Cardiac muscle cell (in vitro differentiated cells and primary cell): ENCODE results near the gene PPCDC. TPM values are rescaled to one million over a fixed set of nuclear protein-coding genes. Genes with fewer than 3 reads are reported as not detected.
A peak's percentile ranks its signal among the peaks of the same experiment; 100 is the strongest.
"Not testable (repeated sequence)": the region's sequence is repeated elsewhere in the genome, so short reads cannot be mapped to it uniquely, and the experiment has no call there.

Experiments used
- DNase-seq, 2 donors: peaks; one replicate each; pipeline versions ENCODE4 v3.0.0 to v3.0.0-alpha.2; 2010 to 2017; ENCODE audit warnings: low read depth in 1 of 2, low spot score in 1 of 2
- H3K27ac ChIP-seq: fragments of 200-600 bp; sonication (generic); 2 replicates; pipeline ENCODE4 v1.5.1; 2016
- H3K27me3 ChIP-seq: fragments of 200-600 bp; sonication (generic); 2 replicates; pipeline ENCODE4 v1.6.0; 2016; ENCODE audit warnings: control low read depth
- H3K36me3 ChIP-seq: fragments of 200-600 bp; sonication (generic); 2 replicates; pipeline ENCODE4 v1.5.1; 2016; ENCODE audit warnings: control low read depth
- H3K4me1 ChIP-seq: fragments of 200-600 bp; sonication (generic); 2 replicates; pipeline ENCODE4 v1.8.1; 2017; ENCODE audit warnings: low read depth, mild to moderate bottlenecking, mixed run types
- H3K4me3 ChIP-seq: fragments of 200-600 bp; sonication (generic); 2 replicates; pipeline ENCODE4 v1.5.1; 2016; ENCODE audit warnings: mild to moderate bottlenecking
- H3K9me3 ChIP-seq: fragments of 200-600 bp; sonication (generic); 2 replicates; pipeline ENCODE4 v1.5.1; 2017; ENCODE audit warnings: low read depth, mild to moderate bottlenecking, control low read depth
- polyA plus RNA-seq: library from polyadenylated mRNA; unstranded; fragments of >200 nt; fragmentation: Nextera tagmentation; extraction: Ambion mirVana; gene quantifications from 2 replicates; pipeline ENCODE4 v1.2.1, GENCODE V29; 2016
- total RNA-seq: library from RNA; depleted of rRNA; stranded (reverse); fragments of >200 nt; gene quantifications from 2 replicates; pipeline ENCODE4 v1.2.3, GENCODE V29; 2016
- TF ChIP-seq, protein P1 (sequence below): IDR thresholded peaks from 2 replicates; pipeline ENCODE4 v1.5.1; 2012; ENCODE audit warnings: low read depth, mild to moderate bottlenecking, low read length

Gene PPCDC
- total and polyA plus RNA-seq, 2 experiments from 2014 or later, result 17.6 to 25.6 TPM

DNA sequence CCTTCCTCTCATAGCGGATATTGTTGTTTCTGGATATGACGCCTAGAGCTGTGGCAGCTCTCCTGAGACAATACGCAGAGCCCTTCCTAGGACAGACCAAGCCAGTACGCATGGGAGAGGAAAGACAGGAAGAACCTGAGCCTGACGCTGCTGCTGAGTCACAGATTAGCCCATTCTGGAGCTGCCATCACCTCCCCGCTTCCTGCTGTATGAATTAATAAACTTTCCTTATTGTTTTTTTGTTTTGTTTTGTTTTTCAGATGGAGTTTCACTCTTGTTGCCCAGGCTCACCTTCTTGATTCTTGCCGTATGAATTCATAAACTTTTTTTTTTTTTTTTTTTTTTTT, 67.0 kb downstream of the PPCDC start:
- Histone ChIP-seq H3K9me3 (no peaks in the 10 kb centered on the region), H3K27ac (no peak overlapping the region), H3K27me3 (no peaks in the 10 kb centered on the region), H3K36me3 (no peaks in the 10 kb centered on the region), H3K4me3 (no peak overlapping the region), H3K4me1 (no peaks in the 10 kb centered on the region)
- TF ChIP-seq, protein P1, sequence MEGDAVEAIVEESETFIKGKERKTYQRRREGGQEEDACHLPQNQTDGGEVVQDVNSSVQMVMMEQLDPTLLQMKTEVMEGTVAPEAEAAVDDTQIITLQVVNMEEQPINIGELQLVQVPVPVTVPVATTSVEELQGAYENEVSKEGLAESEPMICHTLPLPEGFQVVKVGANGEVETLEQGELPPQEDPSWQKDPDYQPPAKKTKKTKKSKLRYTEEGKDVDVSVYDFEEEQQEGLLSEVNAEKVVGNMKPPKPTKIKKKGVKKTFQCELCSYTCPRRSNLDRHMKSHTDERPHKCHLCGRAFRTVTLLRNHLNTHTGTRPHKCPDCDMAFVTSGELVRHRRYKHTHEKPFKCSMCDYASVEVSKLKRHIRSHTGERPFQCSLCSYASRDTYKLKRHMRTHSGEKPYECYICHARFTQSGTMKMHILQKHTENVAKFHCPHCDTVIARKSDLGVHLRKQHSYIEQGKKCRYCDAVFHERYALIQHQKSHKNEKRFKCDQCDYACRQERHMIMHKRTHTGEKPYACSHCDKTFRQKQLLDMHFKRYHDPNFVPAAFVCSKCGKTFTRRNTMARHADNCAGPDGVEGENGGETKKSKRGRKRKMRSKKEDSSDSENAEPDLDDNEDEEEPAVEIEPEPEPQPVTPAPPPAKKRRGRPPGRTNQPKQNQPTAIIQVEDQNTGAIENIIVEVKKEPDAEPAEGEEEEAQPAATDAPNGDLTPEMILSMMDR, result no peak
- DNase-seq, result peak in 1 of 2 donors; percentile 89

DNA sequence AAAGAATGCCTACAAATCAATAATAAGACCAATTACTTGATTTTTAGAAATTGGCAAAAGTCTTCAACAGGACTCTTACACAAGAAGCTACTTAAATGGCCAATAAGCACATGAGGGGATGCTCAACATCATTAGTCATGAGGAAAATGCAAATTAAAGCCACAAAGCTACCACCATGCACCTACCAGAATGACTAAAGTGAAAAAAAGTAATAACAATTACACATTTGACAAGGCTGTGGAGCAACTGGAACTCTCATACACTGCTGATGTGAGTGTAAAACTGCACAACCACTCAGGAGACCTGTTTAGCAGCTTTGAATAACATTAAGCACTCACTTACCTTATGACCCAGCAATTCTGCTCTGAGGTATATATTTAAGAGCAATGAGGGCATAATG, 68.4 kb downstream of the PPCDC start:
- no peaks in the 10 kb centered on the region for H3K36me3 ChIP-seq
- TF ChIP-seq, protein P1, result no peak
- no peaks in the 10 kb centered on the region for H3K27me3 ChIP-seq
- no peaks in the 10 kb centered on the region for H3K4me1 ChIP-seq
- H3K9me3 ChIP-seq, result no peaks in the 10 kb centered on the region
- H3K4me3 ChIP-seq, result no peak overlapping the region
- no peak overlapping the region for H3K27ac ChIP-seq
- DNase-seq, result no peak

DNA sequence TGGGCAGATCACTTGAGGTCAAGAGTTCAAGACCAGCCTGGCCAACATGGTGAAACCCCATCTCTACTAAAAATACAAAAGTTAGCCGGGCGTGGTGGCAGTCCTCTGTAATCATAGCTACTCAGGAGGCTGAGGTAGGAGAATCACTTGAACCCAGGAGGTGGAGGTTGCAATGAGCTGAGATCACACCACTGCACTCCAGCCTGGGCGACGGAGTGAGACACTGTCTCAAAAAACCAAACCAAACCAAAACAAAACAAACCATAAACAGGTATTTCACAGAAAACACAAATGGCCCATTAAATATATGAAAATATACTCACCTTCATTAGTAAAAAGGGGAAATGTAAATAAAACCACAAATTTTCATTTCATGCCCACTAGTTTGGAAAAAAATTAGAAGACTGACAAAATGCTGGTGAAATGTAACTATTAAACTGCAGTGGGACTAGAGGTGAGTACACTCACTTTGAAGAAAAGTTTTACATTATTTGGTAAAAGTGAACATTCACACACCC, 71.6 kb downstream of the PPCDC start:
- H3K36me3 ChIP-seq, H3K4me3 ChIP-seq, H3K27me3 ChIP-seq, H3K27ac ChIP-seq, H3K4me1 ChIP-seq, DNase-seq, H3K9me3 ChIP-seq: not testable (repeated sequence)

DNA sequence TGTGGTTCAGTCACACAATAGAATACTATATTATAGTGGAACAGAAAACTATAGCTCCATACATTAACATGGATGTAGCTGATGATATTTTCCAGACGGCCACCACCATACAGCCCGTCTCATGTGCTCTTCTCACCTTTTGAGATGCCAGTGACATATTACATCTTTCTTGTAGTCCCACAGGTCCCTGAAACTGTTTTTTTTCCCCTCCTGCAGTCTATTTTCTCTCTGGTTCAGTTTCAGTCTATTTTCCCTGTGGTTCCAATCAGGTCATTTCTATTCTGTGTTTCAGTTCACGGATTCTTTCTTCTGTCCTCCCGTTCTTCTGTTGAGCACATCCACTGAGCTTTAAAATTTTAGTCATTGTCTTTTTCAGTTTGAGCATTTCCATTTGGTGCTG, 72.2 kb downstream of the PPCDC start:
- no peak overlapping the region for H3K4me3 ChIP-seq
- no peaks in the 10 kb centered on the region for H3K36me3 ChIP-seq
- H3K27ac ChIP-seq, result no peak overlapping the region
- H3K4me1 ChIP-seq, result no peaks in the 10 kb centered on the region
- no peaks in the 10 kb centered on the region for H3K9me3 ChIP-seq
- H3K27me3 ChIP-seq, result no peaks in the 10 kb centered on the region
- TF ChIP-seq, protein P1, result no peak
- DNase-seq, result no peak

DNA sequence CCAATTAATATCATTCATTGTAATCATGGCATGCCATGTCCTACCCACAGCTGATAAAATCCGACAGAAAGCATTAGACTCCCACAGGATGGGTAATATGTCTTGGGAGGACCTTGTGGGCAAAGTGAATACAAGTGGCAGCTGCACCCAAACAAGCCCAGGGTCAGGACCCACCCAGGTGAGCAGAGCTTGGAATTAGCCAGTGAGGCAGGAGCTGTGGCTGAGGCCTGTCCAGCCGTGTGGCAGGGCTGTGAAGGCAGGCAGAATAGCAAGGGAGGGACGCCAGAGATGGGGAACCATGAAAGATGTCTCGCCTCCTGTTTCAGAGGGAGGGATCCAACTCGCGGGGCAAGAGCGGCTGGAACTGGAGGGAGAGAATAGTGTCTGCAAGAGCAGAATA, 74.5 kb downstream of the PPCDC start:
- no peak for DNase-seq
- H3K4me3 ChIP-seq, result no peak overlapping the region
- no peaks in the 10 kb centered on the region for H3K9me3 ChIP-seq
- no peaks in the 10 kb centered on the region for H3K27me3 ChIP-seq
- TF ChIP-seq, protein P1, result no peak
- H3K36me3 ChIP-seq, result no peaks in the 10 kb centered on the region
- H3K4me1 ChIP-seq, result no peaks in the 10 kb centered on the region
- no peak overlapping the region for H3K27ac ChIP-seq

DNA sequence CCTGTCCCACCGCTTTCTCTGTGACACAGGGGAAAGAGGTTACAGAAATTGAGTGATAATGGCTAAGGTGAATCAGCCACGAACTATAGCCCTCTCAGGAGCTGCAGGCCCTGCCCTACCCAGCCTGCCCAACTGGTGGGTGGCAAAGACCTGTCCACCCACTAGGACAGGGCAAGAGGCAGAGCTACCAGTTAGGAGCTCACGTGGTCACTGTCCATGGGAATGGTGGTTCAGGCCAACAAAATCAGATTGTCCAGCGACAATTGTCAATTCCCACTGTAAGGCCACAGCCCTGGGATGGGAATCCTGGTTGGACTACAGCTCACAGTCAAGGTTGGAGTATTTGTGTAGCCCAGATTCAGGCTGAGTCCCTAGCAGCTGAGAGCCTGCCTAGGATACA, 75.0 kb downstream of the PPCDC start:
- Histone ChIP-seq H3K9me3 (no peaks in the 10 kb centered on the region), H3K27me3 (no peaks in the 10 kb centered on the region), H3K4me1 (no peaks in the 10 kb centered on the region), H3K27ac (no peak overlapping the region), H3K4me3 (no peak overlapping the region), H3K36me3 (no peaks in the 10 kb centered on the region)
- TF ChIP-seq, protein P1, result no peak
- DNase-seq, result no peak

Other genes starting within 250 kb of the PPCDC start
- gene CSK, start 241.5 kb upstream of the PPCDC start, total RNA-seq, result 42.4 and 43.1 TPM in 2 replicates
- 26.2 and 30.3 TPM in 2 replicates for gene CSK, start 241.5 kb upstream of the PPCDC start, polyA plus RNA-seq
- gene LMAN1L, start 210.8 kb upstream of the PPCDC start, total RNA-seq, result not detected in 2 replicates
- not detected in 2 replicates for gene LMAN1L, start 210.8 kb upstream of the PPCDC start, polyA plus RNA-seq
- gene CPLX3, start 197.0 kb upstream of the PPCDC start, total RNA-seq, result not detected in 2 replicates
- not detected in 2 replicates for gene CPLX3, start 197.0 kb upstream of the PPCDC start, polyA plus RNA-seq
- gene ULK3, start 180.4 kb upstream of the PPCDC start, total RNA-seq, result 39.5 and 52.4 TPM in 2 replicates
- gene ULK3, start 180.4 kb upstream of the PPCDC start, polyA plus RNA-seq, result 40.0 and 54.6 TPM in 2 replicates
- 52.3 and 55.1 TPM in 2 replicates for gene SCAMP2, start 150.2 kb upstream of the PPCDC start, total RNA-seq
- 89.0 and 115 TPM in 2 replicates for gene SCAMP2, start 150.2 kb upstream of the PPCDC start, polyA plus RNA-seq
- gene MPI, start 133.5 kb upstream of the PPCDC start, total RNA-seq, result 170 and 285 TPM in 2 replicates
- gene MPI, start 133.5 kb upstream of the PPCDC start, polyA plus RNA-seq, result 106 and 173 TPM in 2 replicates
- gene FAM219B, start 116.7 kb upstream of the PPCDC start, total RNA-seq, result 109 and 168 TPM in 2 replicates
- gene FAM219B, start 116.7 kb upstream of the PPCDC start, polyA plus RNA-seq, result 107 and 157 TPM in 2 replicates
- 285 and 435 TPM in 2 replicates for gene COX5A, start 85.5 kb upstream of the PPCDC start, total RNA-seq
- 1,301 and 1,489 TPM in 2 replicates for gene COX5A, start 85.5 kb upstream of the PPCDC start, polyA plus RNA-seq
- 21.1 and 23.0 TPM in 2 replicates for gene RPP25, start 66.8 kb upstream of the PPCDC start, total RNA-seq
- gene RPP25, start 66.8 kb upstream of the PPCDC start, polyA plus RNA-seq, result 18.3 and 20.8 TPM in 2 replicates
- 5.8 and 8.1 TPM in 2 replicates for gene SCAMP5, start 28.0 kb upstream of the PPCDC start, total RNA-seq
- 1.2 and 3.3 TPM in 2 replicates for gene SCAMP5, start 28.0 kb upstream of the PPCDC start, polyA plus RNA-seq
- gene C15orf39, start 178.3 kb downstream of the PPCDC start, total RNA-seq, result 28.9 and 35.1 TPM in 2 replicates
- 8.6 and 12.8 TPM in 2 replicates for gene C15orf39, start 178.3 kb downstream of the PPCDC start, polyA plus RNA-seq
- 0.07 and 0.09 TPM in 2 replicates for gene GOLGA6C, start 234.7 kb downstream of the PPCDC start, total RNA-seq
- not detected in 2 replicates for gene GOLGA6C, start 234.7 kb downstream of the PPCDC start, polyA plus RNA-seq